HepG2 (cell line): ENCODE data around the gene TMEM131. TPM values are rescaled to one million over a fixed set of nuclear protein-coding genes. Genes with fewer than 3 reads are reported as not detected.

ENCODE experiments used
- ATAC-seq: fragments of 200-7000 bp; cut with Tn5 transposase; 3 replicates; pipeline ENCODE4 v1.9.1; 2020; ENCODE audit warnings: mild to moderate bottlenecking, moderate library complexity
- BruUV-seq: library from RNA; stranded (reverse); fragments of 400-500 nt; replicated peaks from 2 replicates; lab custom pipeline; 2021; lab: Mats Ljungman, UMichigan
- CTCF ChIA-PET: fragments of 300-600 bp; formaldehyde crosslinking; extraction: SDS; loops from one replicate; lab custom pipeline; 2021; ENCODE audit warnings: low total read pairs, inconsistent platforms, low intra/inter-chr PET ratio; lab: Yijun Ruan, JAX
- POLR2A ChIA-PET: fragments of 350-600 bp; sonication (Branson Sonifier 250); formaldehyde crosslinking; loops from one replicate; lab custom pipeline; 2020; ENCODE audit warnings: antibody characterized with exemption, inconsistent platforms; lab: Yijun Ruan, JAX
- DNase-seq: peaks from one replicate; pipeline ENCODE4 v3.0.0-alpha.2; 2015; ENCODE audit warnings: low spot score
- FAIRE-seq: peaks from 3 replicates; lab custom pipeline; 2011; peaks lifted over from hg19 to GRCh38; lab: Jason Lieb, UNC
- H2AFZ ChIP-seq: one replicate; pipeline ENCODE4 v1.6.1; 2011; ENCODE audit warnings: low read length, inconsistent platforms
- H3K27ac ChIP-seq: fragments of 300-600 bp; 3 replicates; pipeline ENCODE4 v1.8.0; 2011; ENCODE audit warnings: mixed run types, mild to moderate bottlenecking, mixed read lengths, low read length, inconsistent platforms; ENCODE audit not compliant: insufficient read depth; ENCODE audit errors: extremely low read length
- H3K27me3 ChIP-seq, 2 experiments: fragments of 200-600 bp in 1 of 2; 2 replicates in 1 of 2; 3 replicates in 1 of 2; pipeline versions ENCODE4 v1.6.0 to v1.8.0; 2011; ENCODE audit warnings: low read length in 2 of 2, mild to moderate bottlenecking in 2 of 2, moderate library complexity in 2 of 2, inconsistent platforms in 1 of 2; ENCODE audit not compliant: insufficient read depth in 2 of 2, control insufficient read depth in 1 of 2
- H3K36me3 ChIP-seq, 2 experiments: fragments of 200-600 bp in 1 of 2; replicated peaks in 1 of 2; 2 replicates in 1 of 2; 3 replicates in 1 of 2; pipeline versions ENCODE4 v1.5.1 to v1.8.0; 2011; ENCODE audit warnings: low read length in 2 of 2, inconsistent platforms in 1 of 2; ENCODE audit not compliant: insufficient read depth in 2 of 2, control insufficient read depth in 1 of 2
- H3K4me1 ChIP-seq: 2 replicates; pipeline ENCODE4 v1.5.1; 2012; ENCODE audit warnings: low read length, inconsistent platforms; ENCODE audit not compliant: insufficient read depth
- H3K4me2 ChIP-seq: 2 replicates; pipeline ENCODE4 v1.6.0; 2011; ENCODE audit warnings: low read depth, low read length, inconsistent platforms
- H3K4me3 ChIP-seq, 3 experiments: fragments of 200-600 bp in 1 of 3; sonication (generic), shearing (Covaris generic) in 1 of 3; replicated peaks in 1 of 3; 2 replicates each; pipeline ENCODE4 v1.5.1; 2011 to 2016; ENCODE audit warnings: low read length in 3 of 3, inconsistent platforms in 2 of 3, low read depth in 2 of 3, mild to moderate bottlenecking in 2 of 3, control low read depth in 1 of 3, mixed read lengths in 1 of 3; ENCODE audit not compliant: insufficient read depth in 1 of 3
- H3K79me2 ChIP-seq: one replicate; pipeline ENCODE4 v1.6.1; 2011; ENCODE audit warnings: low read length, inconsistent platforms; ENCODE audit not compliant: insufficient read depth
- H3K9ac ChIP-seq: 2 replicates; pipeline ENCODE4 v1.6.0; 2011; ENCODE audit warnings: mild to moderate bottlenecking, low read depth, low read length, inconsistent platforms; ENCODE audit not compliant: insufficient read depth
- H3K9me3 ChIP-seq: 2 replicates; pipeline ENCODE4 v1.5.1; 2012; ENCODE audit warnings: mild to moderate bottlenecking, low read length
- H4K20me1 ChIP-seq: 2 replicates; pipeline ENCODE4 v1.6.0; 2011; ENCODE audit warnings: inconsistent platforms, mild to moderate bottlenecking, low read length, moderate library complexity; ENCODE audit not compliant: insufficient read depth
- EEA1 ChIP-seq: sonication (generic); formaldehyde crosslinking; IDR thresholded peaks from 2 replicates; pipeline ENCODE4 v1.5.1; 2020; ENCODE audit warnings: mild to moderate bottlenecking, missing genetic modification reagents, borderline replicate concordance
- GPN1 ChIP-seq: sonication (generic); formaldehyde crosslinking; IDR thresholded peaks from 2 replicates; pipeline ENCODE4 v1.5.1; 2020; ENCODE audit warnings: missing genetic modification reagents, borderline replicate concordance
- MYPOP ChIP-seq: sonication (generic); formaldehyde crosslinking; IDR thresholded peaks from 2 replicates; pipeline ENCODE4 v1.8.1; 2023; ENCODE audit warnings: mild to moderate bottlenecking, moderate library complexity, missing genetic modification reagents
- NR2F2 ChIP-seq: IDR thresholded peaks from 2 replicates; pipeline ENCODE4 v1.6.1; 2012; ENCODE audit warnings: low read depth, inconsistent platforms, borderline replicate concordance
- POLR2G ChIP-seq: fragments of 200-400 bp; formaldehyde crosslinking; IDR thresholded peaks from 2 replicates; pipeline ENCODE4 v1.6.1; 2018; ENCODE audit warnings: mild to moderate bottlenecking, low read depth, low read length, moderate library complexity
- U2AF2 ChIP-seq: fragments of 200-400 bp; formaldehyde crosslinking; IDR thresholded peaks from 2 replicates; pipeline ENCODE4 v1.6.1; 2017; ENCODE audit warnings: low read depth, mild to moderate bottlenecking, low read length
- ZBTB10 ChIP-seq: sonication (generic); formaldehyde crosslinking; IDR thresholded peaks from 2 replicates; pipeline ENCODE4 v1.4.0; 2020; ENCODE audit warnings: missing genetic modification reagents, borderline replicate concordance
- ZBTB44 ChIP-seq: sonication (generic); formaldehyde crosslinking; IDR thresholded peaks from 2 replicates; pipeline ENCODE4 v1.4.0; 2020; ENCODE audit warnings: missing genetic modification reagents
- ZNF274 ChIP-seq: sonication (generic); formaldehyde crosslinking; IDR thresholded peaks from 2 replicates; pipeline ENCODE4 v1.5.1; 2020; ENCODE audit warnings: mild to moderate bottlenecking, missing genetic modification reagents
- ZNF383 ChIP-seq: sonication (generic); formaldehyde crosslinking; IDR thresholded peaks from 2 replicates; pipeline ENCODE4 v1.4.0; 2020; ENCODE audit warnings: missing genetic modification reagents, mild to moderate bottlenecking, borderline replicate concordance
- ZNF839 ChIP-seq: sonication (generic); formaldehyde crosslinking; IDR thresholded peaks from 2 replicates; pipeline ENCODE4 v1.4.0; 2020; ENCODE audit warnings: missing genetic modification reagents, mild to moderate bottlenecking, borderline replicate concordance
- WGBS: methylation state at CpG from one replicate; pipeline ENCODE4 v1.1.6; 2017; ENCODE audit warnings: low lambda C conversion rate; 5-methylcytosine and 5-hydroxymethylcytosine counted together
- in situ Hi-C: cut with HindIII; loops from 2 replicates; pipeline ENCODE4 v1.10.0; 2017; ENCODE audit warnings: low pct_unique_long_range_greater_than_20kb; ENCODE audit not compliant: extremely low pct_ligation_motif_present
- intact Hi-C: fragments of 100-400 bp; cut with micrococcal nuclease; formaldehyde crosslinking; loops from one replicate; pipeline ENCODE4 v1.10.0; 2022; ENCODE audit not compliant: unreplicated experiment
- polyA plus RNA-seq, 8 experiments: library from polyadenylated mRNA; depleted of rRNA in 3 of 8; stranded (reverse) in 7 of 8; unstranded in 1 of 8; fragments of >200 nt; fragmentation: Illumina TruSeq in 4 of 8; extraction: Trizol in 4 of 8; gene quantifications; 2 replicates each; pipeline versions ENCODE4 v1.2.1 to v1.2.3, GENCODE V29; 2011 to 2016; ENCODE audit warnings: low read depth in 4 of 8, missing spikeins in 1 of 8, mixed read lengths in 1 of 8; ENCODE audit not compliant: insufficient read depth in 1 of 8
- total RNA-seq, 5 experiments: library from RNA; depleted of rRNA; stranded (reverse); fragments of >200 nt; fragmentation: Illumina TruSeq; extraction: Trizol; gene quantifications; 2 replicates each; pipeline ENCODE4 v1.2.3, GENCODE V29; 2016; ENCODE audit warnings: low read depth in 1 of 5

Gene TMEM131
- total and polyA plus RNA-seq, 2 of the 13 experiments (the other 11 are each of a cell fraction or from before 2014, with no cell fraction given): 17.9 to 19.5 TPM

- Histone ChIP-seq H3K36me3 (peaks cover 0 to 22% of the 10 kb centered on the region in 2 experiments; a peak in 2 of 5 replicates), H3K9me3 (no peaks in the 10 kb centered on the region), H3K79me2 (peaks cover 7% of the 10 kb centered on the region), H2AFZ (no peak overlapping the region), H3K27ac (no peak overlapping the region), H3K4me2 (no peak overlapping the region), H3K27me3 (no peaks in the 10 kb centered on the region), H3K9ac (no peak overlapping the region), H3K4me1 (peaks cover 12% of the 10 kb centered on the region), H4K20me1 (no peaks in the 10 kb centered on the region), H3K4me3 (no peak overlapping the region)
- no peak for TF ChIP-seq MYPOP (CRISPR knock-in tag)
- no peak for TF ChIP-seq ZNF383 (CRISPR knock-in tag)
- TF ChIP-seq U2AF2: no peak
- TF ChIP-seq POLR2G: no peak
- TF ChIP-seq ZBTB10: no peak
- TF ChIP-seq ZNF839 (CRISPR knock-in tag): no peak
- no peak for TF ChIP-seq ZBTB44 (CRISPR knock-in tag)
- no peak for TF ChIP-seq EEA1 (CRISPR knock-in tag)
- no peak for TF ChIP-seq NR2F2
- no peak for TF ChIP-seq GPN1 (CRISPR knock-in tag)
- no peak for TF ChIP-seq ZNF274 (CRISPR knock-in tag)
- FAIRE-seq: no peak
- DNase-seq: no peak
- ChIA-PET POLR2A (no interaction called here), CTCF (no interaction called here)
- in situ Hi-C loops (no loop called here), intact Hi-C loops (no loop called here)
- no peak for ATAC-seq
- WGBS: 97% methylated on average over 1 of the region's 1 CpG
- BruUV-seq: no TSS peak
Observed at GRCh38 chr2:97906307-97906706, 89.4 kb downstream of the TMEM131 start.
